Measurements from ENCODE around the gene PRR33.

PRR33 gene

GRCh38 chr11:1909524-1909923 is 17.8 kb upstream of the PRR33 start:
- DNase-seq (ENCODE audit: low read depth): no peak
- H3K4me3 ChIP-seq (ENCODE audit: low read length): no peak overlapping the region
- TF ChIP-seq CTCF (conservative IDR thresholded peaks at IDR 0.05; ENCODE audit: low read length): no peak

GRCh38 chr11:1908618-1909017 is 16.9 kb upstream of the PRR33 start:
- DNase-seq (ENCODE audit: low read depth): no peak
- no peak overlapping the region for H3K4me3 ChIP-seq (ENCODE audit: low read length)
- TF ChIP-seq CTCF (conservative IDR thresholded peaks at IDR 0.05; ENCODE audit: low read length): no peak

- TF ChIP-seq CTCF (conservative IDR thresholded peaks at IDR 0.05; ENCODE audit: low read length): no peak
- H3K4me3 ChIP-seq (ENCODE audit: low read length): no peak overlapping the region
- DNase-seq (ENCODE audit: low read depth): no peak
Measured at GRCh38 chr11:1906611-1907423, 15.1 kb upstream of the PRR33 start.

GRCh38 chr11:1906181-1906580 is 14.5 kb upstream of the PRR33 start:
- H3K4me3 ChIP-seq (ENCODE audit: low read length): no peak overlapping the region
- TF ChIP-seq CTCF (conservative IDR thresholded peaks at IDR 0.05; ENCODE audit: low read length): no peak
- no peak for DNase-seq (ENCODE audit: low read depth)

GRCh38 chr11:1899686-1900085 is 8.0 kb upstream of the PRR33 start:
- TF ChIP-seq CTCF (conservative IDR thresholded peaks at IDR 0.05; ENCODE audit: low read length): no peak

GRCh38 chr11:1899090-1899489 is 7.4 kb upstream of the PRR33 start:
- H3K4me3 ChIP-seq (ENCODE audit: low read length): no peak overlapping the region
- no peak for TF ChIP-seq CTCF (conservative IDR thresholded peaks at IDR 0.05; ENCODE audit: low read length)
- no peak for DNase-seq (ENCODE audit: low read depth)

More at GRCh38 chr11:1899686-1900085, 8.0 kb upstream of the PRR33 start:
- DNase-seq (ENCODE audit: low read depth): no peak
- H3K4me3 ChIP-seq (ENCODE audit: low read length): no peak overlapping the region

GRCh38 chr11:1896923-1897322 is 5.2 kb upstream of the PRR33 start:
- DNase-seq (ENCODE audit: low read depth): no peak
- no peak overlapping the region for H3K4me3 ChIP-seq (ENCODE audit: low read length)
- TF ChIP-seq CTCF (conservative IDR thresholded peaks at IDR 0.05; ENCODE audit: low read length): no peak
